ENCODE measurements around the gene PRKACB.

DNA sequence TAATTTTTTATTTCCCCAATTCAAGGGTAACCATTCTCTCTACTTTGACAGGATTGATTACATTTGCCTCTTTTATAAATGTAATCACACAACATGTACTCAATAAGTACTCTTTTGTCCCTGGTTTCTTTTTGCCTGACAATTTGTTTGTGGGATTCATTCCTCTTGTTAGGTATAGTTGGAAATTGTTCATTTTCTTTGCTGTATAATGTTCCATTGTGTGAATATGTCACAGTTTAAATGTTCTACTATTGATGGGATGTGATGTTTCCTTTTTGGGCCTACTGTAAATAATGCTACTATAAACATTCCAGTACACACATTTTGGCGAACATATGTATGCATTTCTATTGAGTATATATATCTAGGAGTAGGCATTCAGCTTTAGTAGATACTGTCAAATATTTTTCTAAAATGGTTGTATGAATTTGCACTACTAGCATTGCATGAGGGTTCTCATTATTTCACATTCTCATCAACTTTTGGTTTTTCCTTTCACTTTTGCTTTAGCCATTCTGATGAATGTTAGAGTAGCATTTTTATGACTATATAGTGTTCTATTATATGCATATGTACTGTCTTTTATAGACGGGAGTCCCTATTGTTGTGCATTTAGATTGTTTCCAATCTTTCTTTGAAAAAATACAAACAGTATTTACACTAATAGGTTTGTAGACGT, 35.0 kb upstream of the PRKACB start:
- TF ChIP-seq, protein P1, sequence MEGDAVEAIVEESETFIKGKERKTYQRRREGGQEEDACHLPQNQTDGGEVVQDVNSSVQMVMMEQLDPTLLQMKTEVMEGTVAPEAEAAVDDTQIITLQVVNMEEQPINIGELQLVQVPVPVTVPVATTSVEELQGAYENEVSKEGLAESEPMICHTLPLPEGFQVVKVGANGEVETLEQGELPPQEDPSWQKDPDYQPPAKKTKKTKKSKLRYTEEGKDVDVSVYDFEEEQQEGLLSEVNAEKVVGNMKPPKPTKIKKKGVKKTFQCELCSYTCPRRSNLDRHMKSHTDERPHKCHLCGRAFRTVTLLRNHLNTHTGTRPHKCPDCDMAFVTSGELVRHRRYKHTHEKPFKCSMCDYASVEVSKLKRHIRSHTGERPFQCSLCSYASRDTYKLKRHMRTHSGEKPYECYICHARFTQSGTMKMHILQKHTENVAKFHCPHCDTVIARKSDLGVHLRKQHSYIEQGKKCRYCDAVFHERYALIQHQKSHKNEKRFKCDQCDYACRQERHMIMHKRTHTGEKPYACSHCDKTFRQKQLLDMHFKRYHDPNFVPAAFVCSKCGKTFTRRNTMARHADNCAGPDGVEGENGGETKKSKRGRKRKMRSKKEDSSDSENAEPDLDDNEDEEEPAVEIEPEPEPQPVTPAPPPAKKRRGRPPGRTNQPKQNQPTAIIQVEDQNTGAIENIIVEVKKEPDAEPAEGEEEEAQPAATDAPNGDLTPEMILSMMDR (optimal IDR thresholded peaks at IDR 0.05 in 1 of 3, IDR thresholded peaks at IDR 0.05 in 1 of 3, conservative IDR thresholded peaks at IDR 0.05 in 1 of 3; ENCODE audit: extremely low read depth in 1 of 3, insufficient read depth in 2 of 3, low read length in 3 of 3), result no peak
- TF ChIP-seq EZH2 (IDR thresholded peaks at IDR 0.05; ENCODE audit: low read length), result no peak
